ENCODE results near the gene CERT1.

The CERT1 gene

GRCh38 chr5:75395277-75395676 lies 116.2 kb downstream of the CERT1 start:
- no peak for DNase-seq (ENCODE audit: low read depth)

- no peak for DNase-seq (ENCODE audit: low read depth)
Observed at GRCh38 chr5:75389430-75389829, 122.0 kb downstream of the CERT1 start.

- DNase-seq (ENCODE audit: low read depth), result no peak
Observed at GRCh38 chr5:75387806-75388205, 123.6 kb downstream of the CERT1 start.

- no peak for DNase-seq (ENCODE audit: low read depth)
Observed at GRCh38 chr5:75384218-75384617, 127.2 kb downstream of the CERT1 start.

- DNase-seq (ENCODE audit: low read depth), result no peak
Observed at GRCh38 chr5:75381456-75381855, 130.0 kb downstream of the CERT1 start.

- no peak for DNase-seq (ENCODE audit: low read depth)
Observed at GRCh38 chr5:75380099-75380498, 131.3 kb downstream of the CERT1 start.

- DNase-seq (ENCODE audit: low read depth), result no peak
Observed at GRCh38 chr5:75375414-75375813, 136.0 kb downstream of the CERT1 start.

GRCh38 chr5:75374394-75374814 lies 137.0 kb downstream of the CERT1 start:
- no peak for DNase-seq (ENCODE audit: low read depth)

- DNase-seq (ENCODE audit: low read depth), result no peak
Observed at GRCh38 chr5:75373862-75374261, 137.6 kb downstream of the CERT1 start.

- DNase-seq (ENCODE audit: low read depth), result no peak
Observed at GRCh38 chr5:75368391-75368790, 143.0 kb downstream of the CERT1 start.

- DNase-seq (ENCODE audit: low read depth), result no peak
Observed at GRCh38 chr5:75367401-75367800, 144.0 kb downstream of the CERT1 start.

- no peak for DNase-seq (ENCODE audit: low read depth)
Observed at GRCh38 chr5:75366787-75367186, 144.6 kb downstream of the CERT1 start.

- no peak for DNase-seq (ENCODE audit: low read depth)
Observed at GRCh38 chr5:75365740-75366139, 145.7 kb downstream of the CERT1 start.

GRCh38 chr5:75364571-75365280 lies 146.7 kb downstream of the CERT1 start:
- DNase-seq (ENCODE audit: low read depth), result no peak

- DNase-seq (ENCODE audit: low read depth), result no peak
Observed at GRCh38 chr5:75363726-75364495, 147.5 kb downstream of the CERT1 start.

- no peak for DNase-seq (ENCODE audit: low read depth)
Observed at GRCh38 chr5:75363111-75363510, 148.3 kb downstream of the CERT1 start.

GRCh38 chr5:75362474-75362975 lies 148.9 kb downstream of the CERT1 start:
- DNase-seq (ENCODE audit: low read depth), result no peak

GRCh38 chr5:75361310-75361709 lies 150.1 kb downstream of the CERT1 start:
- no peak for DNase-seq (ENCODE audit: low read depth)

GRCh38 chr5:75358117-75358516 lies 153.3 kb downstream of the CERT1 start:
- no peak for DNase-seq (ENCODE audit: low read depth)

- no peak for DNase-seq (ENCODE audit: low read depth)
Observed at GRCh38 chr5:75356719-75357118, 154.7 kb downstream of the CERT1 start.

- DNase-seq (ENCODE audit: low read depth), result no peak
Observed at GRCh38 chr5:75355236-75355635, 156.2 kb downstream of the CERT1 start.

- DNase-seq (ENCODE audit: low read depth), result no peak
Observed at GRCh38 chr5:75351139-75351926, 160.1 kb downstream of the CERT1 start.

- no peak for DNase-seq (ENCODE audit: low read depth)
Observed at GRCh38 chr5:75349663-75350062, 161.8 kb downstream of the CERT1 start.
